Nephron (organoid): ENCODE measurements around the gene AMN1.
"Not testable (repeated sequence)": the region's sequence is repeated elsewhere in the genome, so short reads cannot be mapped to it uniquely, and the experiment has no call there.

Experiments
- H3K27ac Mint-ChIP-seq, 3 experiments: 2 replicates each; pipeline ENCODE4 v1.8.0; 2020; ENCODE audit warnings: mixed read lengths in 3 of 3, mild to moderate bottlenecking in 2 of 3, moderate library complexity in 1 of 3
- H3K27me3 Mint-ChIP-seq: 2 replicates; pipeline ENCODE4 v1.8.0; 2021; ENCODE audit warnings: low read depth, mild to moderate bottlenecking, moderate library complexity, mixed read lengths
- H3K36me3 Mint-ChIP-seq: 2 replicates; pipeline ENCODE4 v1.8.0; 2020; ENCODE audit warnings: low read depth, mixed read lengths
- H3K4me1 Mint-ChIP-seq: 2 replicates; pipeline ENCODE4 v1.8.0; 2020; ENCODE audit warnings: mixed read lengths
- H3K4me3 Mint-ChIP-seq, 3 experiments: 2 replicates each; pipeline ENCODE4 v1.8.0; 2020; ENCODE audit warnings: mild to moderate bottlenecking in 3 of 3, mixed read lengths in 3 of 3, moderate library complexity in 2 of 3
- H3K9me3 Mint-ChIP-seq: 2 replicates; pipeline ENCODE4 v1.8.0; 2020; ENCODE audit warnings: mixed read lengths
- TF ChIP-seq, protein P1 (sequence below), 3 experiments: fragments of 200-600 bp; sonication (generic); IDR thresholded peaks; one replicate each; pipeline ENCODE4 v1.5.0; 2021; ENCODE audit warnings: antibody characterized with exemption in 3 of 3; ENCODE audit not compliant: unreplicated experiment in 3 of 3

Gene AMN1

GRCh38 chr12:31682136-31682962 lies 46.5 kb downstream of the AMN1 start:
- Mint-ChIP-seq H3K4me3 (no peak overlapping the region), H3K9me3 (peaks cover 32% of the 10 kb centered on the region), H3K36me3 (peaks cover 68% of the 10 kb centered on the region), H3K4me1 (no peaks in the 10 kb centered on the region), H3K27me3 (no peaks in the 10 kb centered on the region), H3K27ac (no peak overlapping the region)
- TF ChIP-seq, protein P1, sequence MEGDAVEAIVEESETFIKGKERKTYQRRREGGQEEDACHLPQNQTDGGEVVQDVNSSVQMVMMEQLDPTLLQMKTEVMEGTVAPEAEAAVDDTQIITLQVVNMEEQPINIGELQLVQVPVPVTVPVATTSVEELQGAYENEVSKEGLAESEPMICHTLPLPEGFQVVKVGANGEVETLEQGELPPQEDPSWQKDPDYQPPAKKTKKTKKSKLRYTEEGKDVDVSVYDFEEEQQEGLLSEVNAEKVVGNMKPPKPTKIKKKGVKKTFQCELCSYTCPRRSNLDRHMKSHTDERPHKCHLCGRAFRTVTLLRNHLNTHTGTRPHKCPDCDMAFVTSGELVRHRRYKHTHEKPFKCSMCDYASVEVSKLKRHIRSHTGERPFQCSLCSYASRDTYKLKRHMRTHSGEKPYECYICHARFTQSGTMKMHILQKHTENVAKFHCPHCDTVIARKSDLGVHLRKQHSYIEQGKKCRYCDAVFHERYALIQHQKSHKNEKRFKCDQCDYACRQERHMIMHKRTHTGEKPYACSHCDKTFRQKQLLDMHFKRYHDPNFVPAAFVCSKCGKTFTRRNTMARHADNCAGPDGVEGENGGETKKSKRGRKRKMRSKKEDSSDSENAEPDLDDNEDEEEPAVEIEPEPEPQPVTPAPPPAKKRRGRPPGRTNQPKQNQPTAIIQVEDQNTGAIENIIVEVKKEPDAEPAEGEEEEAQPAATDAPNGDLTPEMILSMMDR (IDR thresholded peaks at IDR 0.05; ENCODE audit: unreplicated experiment in 3 of 3): peak; percentile 39 to 57 (median 44)

DNA sequence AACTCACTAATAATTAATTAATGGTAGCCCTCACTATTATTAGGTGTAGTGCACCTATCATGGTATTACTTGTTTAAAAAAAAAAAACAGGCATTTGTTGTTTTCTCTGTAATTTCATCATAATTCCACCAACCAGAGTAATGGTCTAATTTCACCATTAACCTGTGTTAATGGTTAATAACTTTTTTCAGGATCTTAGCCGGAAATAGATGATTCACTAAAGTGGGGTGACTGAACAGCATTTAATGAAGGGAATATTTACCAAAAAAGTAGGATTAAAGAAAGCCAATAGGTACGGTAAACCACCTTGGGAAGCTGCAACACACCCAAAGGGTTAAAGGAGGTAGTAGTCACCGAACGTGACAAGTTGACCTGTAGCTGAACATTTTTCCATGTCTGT lies 56.3 kb downstream of the AMN1 start:
- TF ChIP-seq, protein P1 (IDR thresholded peaks at IDR 0.05; ENCODE audit: unreplicated experiment in 3 of 3): no peak
- Mint-ChIP-seq H3K4me3 (no peak overlapping the region), H3K36me3 (peaks cover 59% of the 10 kb centered on the region), H3K27me3 (no peaks in the 10 kb centered on the region), H3K9me3 (peaks cover 5% of the 10 kb centered on the region), H3K4me1 (no peaks in the 10 kb centered on the region), H3K27ac (no peak overlapping the region)

DNA sequence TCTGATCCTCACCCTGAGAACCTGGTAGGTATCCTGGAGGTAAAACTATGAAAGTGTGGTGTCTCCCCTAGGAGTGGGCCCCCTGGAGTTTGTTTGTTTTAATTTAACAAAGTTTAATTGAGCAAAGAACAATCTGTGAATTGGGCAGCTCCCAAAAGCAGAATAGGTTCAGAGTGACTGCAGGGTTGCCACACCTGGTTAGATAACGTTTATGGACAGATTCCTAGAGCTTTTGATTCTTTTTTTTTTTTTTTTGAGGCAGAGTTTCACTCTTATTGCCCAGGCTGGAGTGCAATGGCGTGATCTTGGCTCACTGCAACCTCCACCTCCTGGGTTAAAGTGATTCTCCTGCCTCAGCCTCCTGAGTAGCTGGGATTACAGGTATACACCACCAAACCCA lies 59.2 kb downstream of the AMN1 start:
- H3K36me3 Mint-ChIP-seq: peaks cover 58% of the 10 kb centered on the region
- peaks cover 15% of the 10 kb centered on the region for H3K9me3 Mint-ChIP-seq
- not testable (repeated sequence) for H3K27me3 Mint-ChIP-seq, H3K27ac Mint-ChIP-seq, H3K4me3 Mint-ChIP-seq, H3K4me1 Mint-ChIP-seq

GRCh38 chr12:31669020-31669419 lies 59.8 kb downstream of the AMN1 start:
- Mint-ChIP-seq H3K36me3 (peaks cover 58% of the 10 kb centered on the region), H3K27me3 (no peaks in the 10 kb centered on the region), H3K9me3 (peaks cover 15% of the 10 kb centered on the region), H3K4me1 (no peaks in the 10 kb centered on the region), H3K4me3 (no peak overlapping the region), H3K27ac (no peak overlapping the region)
- TF ChIP-seq, protein P1 (IDR thresholded peaks at IDR 0.05; ENCODE audit: unreplicated experiment in 3 of 3): no peak

GRCh38 chr12:31664038-31664437 lies 64.8 kb downstream of the AMN1 start:
- Mint-ChIP-seq H3K4me3 (peak overlapping the region; percentile 2 to 14 (median 11)), H3K9me3 (peaks cover 14% of the 10 kb centered on the region), H3K27ac (peak overlapping the region in 1 of 3 experiments; percentile 40), H3K36me3 (peaks cover 32% of the 10 kb centered on the region), H3K27me3 (no peaks in the 10 kb centered on the region), H3K4me1 (peaks cover 5% of the 10 kb centered on the region)
- TF ChIP-seq, protein P1 (IDR thresholded peaks at IDR 0.05; ENCODE audit: unreplicated experiment in 3 of 3): no peak

DNA sequence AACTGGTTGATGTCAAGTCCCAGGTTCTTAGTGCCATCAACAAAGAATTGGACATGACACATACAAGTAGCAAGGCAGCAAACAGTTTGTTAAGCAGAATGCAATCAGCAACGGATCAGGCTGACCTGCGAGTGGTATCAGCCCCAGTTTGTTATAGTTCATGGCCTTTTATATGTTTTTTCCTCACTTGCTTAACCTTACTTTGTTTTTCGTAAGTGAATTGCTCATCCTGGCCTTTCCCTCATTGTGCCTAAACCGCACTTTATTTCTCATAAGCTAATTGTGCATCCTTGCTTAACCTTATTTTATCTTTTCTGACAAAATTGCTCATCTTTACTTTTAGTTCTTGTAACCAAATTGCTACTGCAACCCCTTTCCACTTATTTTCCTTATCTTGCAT lies 65.2 kb downstream of the AMN1 start:
- peak overlapping the region in 1 of 3 experiments; percentile 40 for H3K27ac Mint-ChIP-seq
- peaks cover 28% of the 10 kb centered on the region for H3K36me3 Mint-ChIP-seq
- TF ChIP-seq, protein P1 (IDR thresholded peaks at IDR 0.05; ENCODE audit: unreplicated experiment in 3 of 3): no peak
- H3K4me1 Mint-ChIP-seq: peaks cover 5% of the 10 kb centered on the region
- no peaks in the 10 kb centered on the region for H3K27me3 Mint-ChIP-seq
- peak overlapping the region in 2 of 3 experiments; percentile 2 to 11 for H3K4me3 Mint-ChIP-seq
- peaks cover 10% of the 10 kb centered on the region for H3K9me3 Mint-ChIP-seq
